Endothelial cell of umbilical vein (primary cell): ENCODE results near the gene CCR3. TPM values are rescaled to one million over a fixed set of nuclear protein-coding genes. Genes with fewer than 3 reads are reported as not detected.

Source experiments
- BruUV-seq: library from RNA; stranded (reverse); fragments of 400-500 nt; replicated peaks from 2 replicates; lab custom pipeline; 2021; lab: Mats Ljungman, UMichigan
- CTCF ChIA-PET: fragments of 300-600, 350-600 bp; sonication (Branson Sonifier 250); formaldehyde crosslinking; loops from one replicate; lab custom pipeline; 2021; ENCODE audit warnings: antibody characterized with exemption, inconsistent platforms; lab: Charles Lee
- POLR2A ChIA-PET: fragments of 300-600, 350-600 bp; sonication (Branson Sonifier 250); formaldehyde crosslinking; loops from one replicate; lab custom pipeline; 2021; ENCODE audit warnings: antibody characterized with exemption, inconsistent platforms; lab: Charles Lee
- DNase-seq: peaks from one replicate; pipeline ENCODE4 v3.0.0-alpha.2; 2011; ENCODE audit warnings: low read depth, low spot score
- FAIRE-seq: peaks from 2 replicates; lab custom pipeline; 2011; peaks lifted over from hg19 to GRCh38; lab: Jason Lieb, UNC
- H2AFZ ChIP-seq: 2 replicates; pipeline ENCODE4 v1.6.0; 2012; ENCODE audit warnings: low read depth, low read length, control low read depth, inconsistent platforms
- H3K27ac ChIP-seq: 2 replicates; pipeline ENCODE4 v1.5.1; 2011; ENCODE audit warnings: low read depth, mild to moderate bottlenecking, control low read depth, low read length, moderate library complexity; ENCODE audit not compliant: insufficient read depth
- H3K27me3 ChIP-seq, 2 experiments: 2 replicates each; pipeline versions ENCODE4 v1.6.0 to v1.6.1; 2011; ENCODE audit warnings: low read length in 2 of 2, mixed read lengths in 1 of 2; ENCODE audit not compliant: control insufficient read depth in 2 of 2, insufficient read depth in 2 of 2
- H3K36me3 ChIP-seq, 2 experiments: 2 replicates in 1 of 2; 3 replicates in 1 of 2; pipeline ENCODE4 v1.5.1; 2011; ENCODE audit warnings: low read length in 2 of 2, mild to moderate bottlenecking in 1 of 2, moderate library complexity in 1 of 2; ENCODE audit not compliant: control insufficient read depth in 2 of 2, insufficient read depth in 2 of 2; ENCODE audit errors: extremely low read depth in 1 of 2
- H3K4me1 ChIP-seq: 3 replicates; pipeline ENCODE4 v1.5.1; 2011; ENCODE audit warnings: mild to moderate bottlenecking, low read length; ENCODE audit not compliant: control insufficient read depth, insufficient read depth; ENCODE audit errors: extremely low read depth
- H3K4me2 ChIP-seq: 2 replicates; pipeline ENCODE4 v1.6.1; 2011; ENCODE audit warnings: low read length, control low read depth, mixed read lengths; ENCODE audit not compliant: insufficient read depth
- H3K4me3 ChIP-seq, 3 experiments: fragments of 200-600 bp in 1 of 3; sonication (generic), shearing (Covaris generic) in 1 of 3; replicated peaks in 1 of 3; 2 replicates each; pipeline ENCODE4 v1.5.1; 2011 to 2016; ENCODE audit warnings: control low read depth in 3 of 3, low read length in 3 of 3, mild to moderate bottlenecking in 2 of 3, inconsistent platforms in 1 of 3, low read depth in 1 of 3, moderate library complexity in 1 of 3; ENCODE audit not compliant: insufficient read depth in 1 of 3
- H3K79me2 ChIP-seq: 2 replicates; pipeline ENCODE4 v1.6.0; 2012; ENCODE audit warnings: low read length, inconsistent platforms; ENCODE audit not compliant: control insufficient read depth, insufficient read depth
- H3K9ac ChIP-seq: replicated peaks from 2 replicates; pipeline ENCODE3; 2011; ENCODE audit warnings: low read length, control low read depth; ENCODE audit not compliant: insufficient read depth; ENCODE audit errors: extremely low read depth
- H3K9me1 ChIP-seq: replicated peaks from 3 replicates; pipeline ENCODE4 v1.6.0; 2011; ENCODE audit warnings: mild to moderate bottlenecking, low read length; ENCODE audit not compliant: control insufficient read depth, insufficient read depth; ENCODE audit errors: extremely low read depth
- H3K9me3 ChIP-seq: replicated peaks from 2 replicates; pipeline ENCODE4 v1.5.1; 2012; ENCODE audit warnings: low read length, inconsistent platforms; ENCODE audit not compliant: control insufficient read depth, insufficient read depth
- H4K20me1 ChIP-seq: replicated peaks from 2 replicates; pipeline ENCODE3; 2011; ENCODE audit warnings: mild to moderate bottlenecking, low read length; ENCODE audit not compliant: control insufficient read depth, insufficient read depth; ENCODE audit errors: extremely low read depth
- EZH2 ChIP-seq: IDR thresholded peaks from 2 replicates; pipeline ENCODE4 v1.6.1; 2012; ENCODE audit warnings: borderline replicate concordance, low read depth, mild to moderate bottlenecking, moderate library complexity, low read length, inconsistent platforms; ENCODE audit not compliant: severe bottlenecking
- FOS ChIP-seq: IDR thresholded peaks from 2 replicates; pipeline ENCODE4 v1.6.1; 2011; ENCODE audit warnings: mild to moderate bottlenecking, low read length, moderate library complexity, borderline replicate concordance; ENCODE audit not compliant: insufficient read depth
- GATA2 ChIP-seq: IDR thresholded peaks from 2 replicates; pipeline ENCODE4 v1.7.0; 2011; ENCODE audit warnings: low read depth, mild to moderate bottlenecking, moderate library complexity, mixed read lengths, low read length; ENCODE audit not compliant: insufficient read length, insufficient read depth
- JUN ChIP-seq: IDR thresholded peaks from 2 replicates; pipeline ENCODE4 v1.6.1; 2011; ENCODE audit warnings: borderline replicate concordance, low read depth; ENCODE audit not compliant: insufficient read length, insufficient read depth
- POLR2A ChIP-seq: IDR thresholded peaks from 2 replicates; pipeline ENCODE4 v1.6.1; 2012; ENCODE audit warnings: low read depth, mild to moderate bottlenecking, control low read depth, low read length
- POLR2AphosphoS5 ChIP-seq: IDR thresholded peaks from 2 replicates; pipeline ENCODE4 v1.6.1; 2012; ENCODE audit warnings: low read depth, mild to moderate bottlenecking, control low read depth, low read length, moderate library complexity; ENCODE audit not compliant: insufficient read depth
- dilution Hi-C: fragments of 300-500 bp; cut with MboI; formaldehyde crosslinking; loops from one replicate; pipeline ENCODE4 v1.15.0; 2019; ENCODE audit warnings: low sequenced_read_pairs; ENCODE audit not compliant: extremely low pct_ligation_motif_present
- intact Hi-C: fragments of 100-400 bp; cut with micrococcal nuclease; formaldehyde crosslinking; loops from one replicate; pipeline ENCODE4 v1.10.0; 2022
- polyA plus RNA-seq, 4 experiments: library from polyadenylated mRNA; depleted of rRNA in 3 of 4; stranded (reverse) in 3 of 4; unstranded in 1 of 4; fragments of >200 nt; gene quantifications; 2 replicates each; pipeline versions ENCODE4 v1.2.1 to v1.2.3, GENCODE V29; 2011 to 2012; ENCODE audit warnings: missing spikeins in 1 of 4
- total RNA-seq: library from RNA; stranded (reverse); gene quantifications from 2 replicates; pipeline ENCODE4 v1.2.3, GENCODE V29; 2021
- TF ChIP-seq, protein P1 (sequence below), 2 donors: IDR thresholded peaks; 1 replicate in 1 of 2; 2 replicates in 1 of 2; pipeline ENCODE4 v1.5.1; 2011; ENCODE audit warnings: low read length in 2 of 2, mild to moderate bottlenecking in 2 of 2, moderate library complexity in 2 of 2, control low read depth in 1 of 2, inconsistent platforms in 1 of 2, low read depth in 1 of 2; ENCODE audit not compliant: insufficient read depth in 1 of 2; ENCODE audit errors: extremely low read depth in 1 of 2

CCR3 gene
- total and polyA plus RNA-seq, 2 donors (not counting 3 experiments of a cell fraction or from before 2014, with no cell fraction given), result not detected

GRCh38 chr3:46221938-46222337 is 20.3 kb upstream of the CCR3 start:
- FAIRE-seq (no peak), DNase-seq (no peak)
- no peaks in the 10 kb centered on the region for H3K9me3 ChIP-seq
- no peak overlapping the region for H3K9ac ChIP-seq
- no peak overlapping the region for H3K4me3 ChIP-seq
- no peaks in the 10 kb centered on the region for H3K4me1 ChIP-seq
- no peaks in the 10 kb centered on the region for H3K79me2 ChIP-seq
- dilution Hi-C loops, result no loop called here
- no peak overlapping the region for H2AFZ ChIP-seq
- no peaks in the 10 kb centered on the region for H3K27me3 ChIP-seq
- no peaks in the 10 kb centered on the region for H3K9me1 ChIP-seq
- H3K27ac ChIP-seq, result no peak overlapping the region
- no TSS peak for BruUV-seq
- TF ChIP-seq POLR2A, result no peak
- no peak for TF ChIP-seq GATA2
- no peaks in the 10 kb centered on the region for H4K20me1 ChIP-seq
- POLR2A ChIA-PET, result no interaction called here
- H3K4me2 ChIP-seq, result no peak overlapping the region
- CTCF ChIA-PET, result no interaction called here
- no peaks in the 10 kb centered on the region for H3K36me3 ChIP-seq
- intact Hi-C loops, result no loop called here

GRCh38 chr3:46222435-46223161 is 19.7 kb upstream of the CCR3 start:
- POLR2A ChIA-PET, result no interaction called here
- no peaks in the 10 kb centered on the region for H3K36me3 ChIP-seq
- no TSS peak for BruUV-seq

More at GRCh38 chr3:46222435-46223161, 19.7 kb upstream of the CCR3 start:
- Histone ChIP-seq H3K79me2 (no peaks in the 10 kb centered on the region), H3K4me1 (no peaks in the 10 kb centered on the region), H3K4me2 (no peak overlapping the region), H3K9me3 (no peaks in the 10 kb centered on the region), H3K27me3 (no peaks in the 10 kb centered on the region), H2AFZ (no peak overlapping the region), H3K9ac (no peak overlapping the region), H3K27ac (no peak overlapping the region), H3K4me3 (no peak overlapping the region), H4K20me1 (no peaks in the 10 kb centered on the region), H3K9me1 (no peaks in the 10 kb centered on the region)
- dilution Hi-C loops (no loop called here), intact Hi-C loops (no loop called here)
- FAIRE-seq (no peak), DNase-seq (no peak)
- CTCF ChIA-PET, result no interaction called here
- TF ChIP-seq, protein P1, sequence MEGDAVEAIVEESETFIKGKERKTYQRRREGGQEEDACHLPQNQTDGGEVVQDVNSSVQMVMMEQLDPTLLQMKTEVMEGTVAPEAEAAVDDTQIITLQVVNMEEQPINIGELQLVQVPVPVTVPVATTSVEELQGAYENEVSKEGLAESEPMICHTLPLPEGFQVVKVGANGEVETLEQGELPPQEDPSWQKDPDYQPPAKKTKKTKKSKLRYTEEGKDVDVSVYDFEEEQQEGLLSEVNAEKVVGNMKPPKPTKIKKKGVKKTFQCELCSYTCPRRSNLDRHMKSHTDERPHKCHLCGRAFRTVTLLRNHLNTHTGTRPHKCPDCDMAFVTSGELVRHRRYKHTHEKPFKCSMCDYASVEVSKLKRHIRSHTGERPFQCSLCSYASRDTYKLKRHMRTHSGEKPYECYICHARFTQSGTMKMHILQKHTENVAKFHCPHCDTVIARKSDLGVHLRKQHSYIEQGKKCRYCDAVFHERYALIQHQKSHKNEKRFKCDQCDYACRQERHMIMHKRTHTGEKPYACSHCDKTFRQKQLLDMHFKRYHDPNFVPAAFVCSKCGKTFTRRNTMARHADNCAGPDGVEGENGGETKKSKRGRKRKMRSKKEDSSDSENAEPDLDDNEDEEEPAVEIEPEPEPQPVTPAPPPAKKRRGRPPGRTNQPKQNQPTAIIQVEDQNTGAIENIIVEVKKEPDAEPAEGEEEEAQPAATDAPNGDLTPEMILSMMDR (IDR thresholded peaks at IDR 0.05; ENCODE audit: extremely low read depth in 1 of 2, insufficient read depth in 1 of 2, low read depth in 1 of 2, low read length in 2 of 2), result no peak
- no peak for TF ChIP-seq FOS
- TF ChIP-seq EZH2, result no peak
- TF ChIP-seq POLR2AphosphoS5, result no peak
- no peak for TF ChIP-seq JUN
- TF ChIP-seq GATA2, result no peak
